Hepatocyte (in vitro differentiated cells): Measurements from ENCODE around the gene SSBP3. TPM values are rescaled to one million over a fixed set of nuclear protein-coding genes. Genes with fewer than 3 reads are reported as not detected.

Experiments
- DNase-seq: peaks from one replicate; pipeline ENCODE4 v3.0.0-alpha.2; 2016; ENCODE audit warnings: low spot score
- H2AFZ ChIP-seq: fragments of 200-600 bp; sonication (generic); 2 replicates; pipeline ENCODE4 v1.6.0; 2016; ENCODE audit warnings: antibody characterized with exemption, mild to moderate bottlenecking
- H3K27ac ChIP-seq: fragments of 200-600 bp; sonication (generic); 2 replicates; pipeline ENCODE4 v1.5.1; 2016; ENCODE audit warnings: mild to moderate bottlenecking
- H3K27me3 ChIP-seq: fragments of 200-600 bp; sonication (generic); 2 replicates; pipeline ENCODE4 v1.6.1; 2016
- H3K36me3 ChIP-seq: fragments of 200-600 bp; sonication (generic); replicated peaks from 2 replicates; pipeline ENCODE4 v1.5.1; 2016; ENCODE audit warnings: low read depth; ENCODE audit not compliant: insufficient read depth
- H3K4me1 ChIP-seq: fragments of 200-600 bp; sonication (generic); 2 replicates; pipeline ENCODE4 v1.5.1; 2016; ENCODE audit warnings: mild to moderate bottlenecking, moderate library complexity; ENCODE audit not compliant: insufficient read depth
- H3K4me2 ChIP-seq: fragments of 200-600 bp; sonication (generic); 2 replicates; pipeline ENCODE4 v1.6.0; 2016
- H3K4me3 ChIP-seq: fragments of 200-600 bp; sonication (generic); 2 replicates; pipeline ENCODE4 v1.5.1; 2016; ENCODE audit warnings: mild to moderate bottlenecking
- H3K79me2 ChIP-seq: fragments of 200-600 bp; sonication (generic); 2 replicates; pipeline ENCODE4 v1.6.0; 2017; ENCODE audit warnings: mild to moderate bottlenecking
- H3K9me2 ChIP-seq: fragments of 200-600 bp; sonication (generic); replicated peaks from 2 replicates; pipeline ENCODE4 v1.6.0; 2017; ENCODE audit warnings: mild to moderate bottlenecking; ENCODE audit not compliant: insufficient read depth
- H3K9me3 ChIP-seq: fragments of 200-600 bp; sonication (generic); 2 replicates; pipeline ENCODE4 v1.5.1; 2016; ENCODE audit warnings: low read depth, mild to moderate bottlenecking
- H4K20me1 ChIP-seq: fragments of 200-600 bp; sonication (generic); 2 replicates; pipeline ENCODE4 v1.6.0; 2016; ENCODE audit warnings: mild to moderate bottlenecking; ENCODE audit not compliant: insufficient read depth, poor library complexity, severe bottlenecking
- CTCF ChIP-seq: fragments of 200-600 bp; sonication (generic); IDR thresholded peaks from 2 replicates; pipeline ENCODE4 v1.5.1; 2016; ENCODE audit warnings: antibody characterized with exemption, mild to moderate bottlenecking; ENCODE audit not compliant: poor library complexity
- EZH2 ChIP-seq: fragments of 200-600 bp; sonication (generic); IDR thresholded peaks from 2 replicates; pipeline ENCODE4 v1.6.1; 2016; ENCODE audit warnings: antibody characterized with exemption, mild to moderate bottlenecking, borderline replicate concordance
- EZH2phosphoT487 ChIP-seq: fragments of 200-600 bp; sonication (generic); IDR thresholded peaks from one replicate; pipeline ENCODE4 v1.6.1; 2018; ENCODE audit warnings: antibody characterized with exemption, mild to moderate bottlenecking, low read depth, moderate library complexity; ENCODE audit not compliant: unreplicated experiment, severe bottlenecking
- WGBS: methylation state at CpG from one replicate; pipeline ENCODE4 v1.1.6; 2016; ENCODE audit warnings: low lambda C conversion rate; ENCODE audit errors: missing lambda C conversion rate; 5-methylcytosine and 5-hydroxymethylcytosine counted together
- polyA plus RNA-seq: library from polyadenylated mRNA; unstranded; fragments of >200 nt; fragmentation: Nextera tagmentation; extraction: Ambion mirVana; gene quantifications from 2 replicates; pipeline ENCODE4 v1.2.1, GENCODE V29; 2016
- total RNA-seq: library from RNA; depleted of rRNA; stranded (reverse); fragments of >200 nt; gene quantifications from 2 replicates; pipeline ENCODE4 v1.2.3, GENCODE V29; 2014

SSBP3 gene
- total and polyA plus RNA-seq, 2 experiments from 2014 or later = 25.8 to 47.2 TPM

GRCh38 chr1:54263601-54264226 lies 142.5 kb downstream of the SSBP3 start:
- H3K9me2 ChIP-seq = no peaks in the 10 kb centered on the region
- 96% methylated on average over 6 of the region's 6 CpGs for WGBS
- peaks cover 23% of the 10 kb centered on the region for H4K20me1 ChIP-seq
- H3K36me3 ChIP-seq = no peaks in the 10 kb centered on the region
- H3K4me2 ChIP-seq = no peak overlapping the region
- no peaks in the 10 kb centered on the region for H3K9me3 ChIP-seq
- H2AFZ ChIP-seq = no peak overlapping the region
- no peak for TF ChIP-seq CTCF
- TF ChIP-seq EZH2phosphoT487 = no peak
- no peak for TF ChIP-seq EZH2
- H3K4me1 ChIP-seq = no peaks in the 10 kb centered on the region
- no peak overlapping the region for H3K4me3 ChIP-seq
- H3K79me2 ChIP-seq = peaks cover 81% of the 10 kb centered on the region
- no peak overlapping the region for H3K27ac ChIP-seq
- no peak for DNase-seq
- H3K27me3 ChIP-seq = no peaks in the 10 kb centered on the region

- Histone ChIP-seq H3K4me3 (no peak overlapping the region), H3K9me3 (no peaks in the 10 kb centered on the region), H4K20me1 (peaks cover 16% of the 10 kb centered on the region), H3K4me2 (no peak overlapping the region), H3K27me3 (no peaks in the 10 kb centered on the region), H3K9me2 (no peaks in the 10 kb centered on the region), H3K79me2 (peaks cover 73% of the 10 kb centered on the region), H2AFZ (no peak overlapping the region), H3K4me1 (no peaks in the 10 kb centered on the region), H3K27ac (no peak overlapping the region), H3K36me3 (no peaks in the 10 kb centered on the region)
- TF ChIP-seq CTCF = no peak
- TF ChIP-seq EZH2 = no peak
- no peak for TF ChIP-seq EZH2phosphoT487
- 93% methylated on average over 7 of the region's 7 CpGs for whole genome bisulfite sequencing
- no peak for DNase-seq
Measured at GRCh38 chr1:54262244-54262643, 143.9 kb downstream of the SSBP3 start.

GRCh38 chr1:54260810-54261209 lies 145.4 kb downstream of the SSBP3 start:
- 83% methylated on average over 10 of the region's 10 CpGs for WGBS
- Histone ChIP-seq H2AFZ (no peak overlapping the region), H3K4me1 (peaks cover 6% of the 10 kb centered on the region), H4K20me1 (peaks cover 14% of the 10 kb centered on the region), H3K27me3 (no peaks in the 10 kb centered on the region), H3K4me3 (no peak overlapping the region), H3K79me2 (peaks cover 59% of the 10 kb centered on the region), H3K36me3 (no peaks in the 10 kb centered on the region), H3K9me2 (no peaks in the 10 kb centered on the region), H3K27ac (no peak overlapping the region), H3K9me3 (no peaks in the 10 kb centered on the region), H3K4me2 (no peak overlapping the region)
- DNase-seq = no peak
- TF ChIP-seq EZH2 (no peak), EZH2phosphoT487 (no peak), CTCF (no peak)
